HepG2 (cell line): ENCODE data around the gene C19orf47. TPM values are rescaled to one million over a fixed set of nuclear protein-coding genes. Genes with fewer than 3 reads are reported as not detected.

ENCODE experiments used
- ARID3A ChIP-seq: IDR thresholded peaks from 2 replicates; pipeline ENCODE4 v1.6.1; 2012; ENCODE audit warnings: low read depth, low read length, improper control_type of control experiment
- CBFB ChIP-seq: sonication (generic); formaldehyde crosslinking; IDR thresholded peaks from 2 replicates; pipeline ENCODE4 v1.4.0; 2020; ENCODE audit warnings: missing genetic modification reagents
- CREB1 ChIP-seq, 2 experiments: fragments of 450-650 bp in 1 of 2; IDR thresholded peaks; 2 replicates each; pipeline ENCODE4 v1.6.1; 2016 to 2017; ENCODE audit warnings: control low read depth in 1 of 2, mild to moderate bottlenecking in 1 of 2, missing compliant biosample characterization in 1 of 2, missing genetic modification characterization in 1 of 2
- ETV5 ChIP-seq: IDR thresholded peaks from 2 replicates; pipeline ENCODE4 v1.6.1; 2018; ENCODE audit warnings: missing biosample characterization, missing genetic modification reagents, inconsistent platforms, borderline replicate concordance
- GATA4 ChIP-seq: sonication (generic); IDR thresholded peaks from 2 replicates; pipeline ENCODE4 v1.6.1; 2016; ENCODE audit warnings: antibody characterized with exemption, low read depth, borderline replicate concordance
- HNF4G ChIP-seq, 2 experiments: sonication (generic) in 1 of 2; formaldehyde crosslinking in 1 of 2; IDR thresholded peaks; 2 replicates each; pipeline versions ENCODE4 v1.4.0 to v1.6.1; 2011 to 2020; ENCODE audit warnings: borderline replicate concordance in 2 of 2, low read depth in 2 of 2, mild to moderate bottlenecking in 2 of 2, low read length in 1 of 2, missing genetic modification reagents in 1 of 2, moderate library complexity in 1 of 2
- MAFF ChIP-seq: IDR thresholded peaks from 2 replicates; pipeline ENCODE4 v1.6.1; 2011; ENCODE audit warnings: low read depth, low read length, improper control_type of control experiment
- MZF1 ChIP-seq: sonication (generic); formaldehyde crosslinking; IDR thresholded peaks from 2 replicates; pipeline ENCODE4 v1.8.1; 2023; ENCODE audit warnings: mild to moderate bottlenecking, missing genetic modification reagents, borderline replicate concordance
- NR2F6 ChIP-seq, 2 experiments: IDR thresholded peaks; 2 replicates each; pipeline ENCODE4 v1.6.1; 2016; ENCODE audit warnings: antibody characterized with exemption in 1 of 2, mild to moderate bottlenecking in 1 of 2
- RAD51 ChIP-seq: fragments of 450-650 bp; IDR thresholded peaks from 2 replicates; pipeline ENCODE4 v1.6.1; 2016; ENCODE audit warnings: borderline replicate concordance
- RXRB ChIP-seq: IDR thresholded peaks from 2 replicates; pipeline ENCODE4 v1.6.1; 2016; ENCODE audit warnings: borderline replicate concordance, missing genetic modification reagents, missing compliant biosample characterization
- SALL2 ChIP-seq: sonication (generic); formaldehyde crosslinking; IDR thresholded peaks from 2 replicates; pipeline ENCODE4 v1.8.1; 2023; ENCODE audit warnings: mild to moderate bottlenecking, missing genetic modification reagents, inconsistent platforms
- SUZ12 ChIP-seq: fragments of 150-350 bp; IDR thresholded peaks from 2 replicates; pipeline ENCODE4 v1.6.1; 2014; ENCODE audit warnings: low read depth, low read length
- TARDBP ChIP-seq: sonication (generic); formaldehyde crosslinking; IDR thresholded peaks from 2 replicates; pipeline ENCODE4 v1.8.0; 2022; ENCODE audit warnings: mild to moderate bottlenecking, missing genetic modification reagents
- TGIF2 ChIP-seq: IDR thresholded peaks from 2 replicates; pipeline ENCODE4 v1.6.1; 2016; ENCODE audit warnings: control low read depth, missing compliant biosample characterization
- ZBTB25 ChIP-seq: IDR thresholded peaks from 2 replicates; pipeline ENCODE4 v1.6.1; 2018; ENCODE audit warnings: missing genetic modification reagents
- ZFY ChIP-seq: sonication (generic); formaldehyde crosslinking; IDR thresholded peaks from 2 replicates; pipeline ENCODE4 v1.4.0; 2020; ENCODE audit warnings: missing genetic modification reagents
- ZNF264 ChIP-seq: sonication (generic); formaldehyde crosslinking; IDR thresholded peaks from 2 replicates; pipeline ENCODE4 v1.4.0; 2020; ENCODE audit warnings: missing genetic modification reagents
- ZNF776 ChIP-seq: sonication (generic); formaldehyde crosslinking; IDR thresholded peaks from 2 replicates; pipeline ENCODE4 v1.4.0; 2020; ENCODE audit warnings: mild to moderate bottlenecking, missing genetic modification reagents
- polyA plus RNA-seq, 8 experiments: library from polyadenylated mRNA; depleted of rRNA in 3 of 8; stranded (reverse) in 7 of 8; unstranded in 1 of 8; fragments of >200 nt; fragmentation: Illumina TruSeq in 4 of 8; extraction: Trizol in 4 of 8; gene quantifications; 2 replicates each; pipeline versions ENCODE4 v1.2.1 to v1.2.3, GENCODE V29; 2011 to 2016; ENCODE audit warnings: low read depth in 4 of 8, missing spikeins in 1 of 8, mixed read lengths in 1 of 8; ENCODE audit not compliant: insufficient read depth in 1 of 8
- total RNA-seq, 5 experiments: library from RNA; depleted of rRNA; stranded (reverse); fragments of >200 nt; fragmentation: Illumina TruSeq; extraction: Trizol; gene quantifications; 2 replicates each; pipeline ENCODE4 v1.2.3, GENCODE V29; 2016; ENCODE audit warnings: low read depth in 1 of 5
- TF ChIP-seq, protein P1 (sequence below): sonication (generic); formaldehyde crosslinking; conservative IDR thresholded peaks from 2 replicates; pipeline ENCODE4 v1.4.0; 2020; ENCODE audit warnings: missing genetic modification reagents
- TF ChIP-seq, protein P2 (sequence below): sonication (generic); formaldehyde crosslinking; IDR thresholded peaks from 2 replicates; pipeline ENCODE4 v1.4.0; 2020; ENCODE audit warnings: missing genetic modification reagents

C19orf47 gene
- total and polyA plus RNA-seq, 2 of the 13 experiments (the other 11 are each of a cell fraction or from before 2014, with no cell fraction given) = 8.1 to 10.6 TPM

DNA sequence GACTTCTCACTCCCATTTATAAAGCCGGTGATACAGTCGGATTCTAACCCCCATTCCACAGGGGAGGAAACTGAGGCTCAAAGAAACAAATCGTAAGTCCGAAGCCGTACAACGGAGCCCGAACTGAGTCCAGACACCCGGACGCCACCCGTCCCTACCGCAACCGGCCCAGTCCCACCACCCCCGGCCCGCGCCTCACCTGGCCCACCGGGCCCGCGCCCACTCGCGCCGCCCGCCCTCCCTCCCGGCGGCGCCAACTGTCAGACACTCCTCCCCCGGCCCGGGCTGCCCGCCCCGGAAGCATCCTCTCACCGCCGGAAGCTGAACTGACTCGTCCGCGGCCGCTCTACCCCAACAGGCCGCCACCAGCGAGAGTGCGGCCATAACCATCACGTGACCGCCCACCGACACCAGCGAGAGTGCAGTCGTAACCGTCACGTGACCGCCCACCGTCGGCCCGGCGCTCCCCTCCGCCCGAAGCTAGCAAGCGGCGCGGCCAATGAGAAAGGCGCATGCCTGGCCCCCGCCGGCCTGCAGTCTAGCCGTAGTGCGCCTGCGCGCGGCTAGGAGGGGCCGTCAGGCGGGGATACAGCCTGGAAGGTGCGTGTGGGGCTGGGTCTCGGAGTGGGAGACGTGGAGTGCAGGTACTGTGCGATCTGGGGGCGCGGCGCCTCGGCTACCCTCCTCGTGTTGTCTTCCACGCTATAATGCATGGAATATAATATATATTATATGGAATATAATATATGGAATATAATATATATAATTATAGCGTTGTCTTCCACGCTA, at the start of gene C19orf47, which contains the start of gene PLD3 (continued):
- peak; percentile 87 for TF ChIP-seq CREB1 (IDR thresholded peaks at IDR 0.05)
- TF ChIP-seq CREB1 (CRISPR knock-in tag; IDR thresholded peaks at IDR 0.05) = peak; percentile 70
- TF ChIP-seq MAFF = no peak
- TF ChIP-seq TARDBP = 0 out of 2 replicates have a peak, but pooled peaks have one; percentile 61
- 0 out of 2 replicates have a peak, but pooled peaks have one; percentile 47 for TF ChIP-seq GATA4
- TF ChIP-seq MZF1 = no peak
- TF ChIP-seq, protein P1, sequence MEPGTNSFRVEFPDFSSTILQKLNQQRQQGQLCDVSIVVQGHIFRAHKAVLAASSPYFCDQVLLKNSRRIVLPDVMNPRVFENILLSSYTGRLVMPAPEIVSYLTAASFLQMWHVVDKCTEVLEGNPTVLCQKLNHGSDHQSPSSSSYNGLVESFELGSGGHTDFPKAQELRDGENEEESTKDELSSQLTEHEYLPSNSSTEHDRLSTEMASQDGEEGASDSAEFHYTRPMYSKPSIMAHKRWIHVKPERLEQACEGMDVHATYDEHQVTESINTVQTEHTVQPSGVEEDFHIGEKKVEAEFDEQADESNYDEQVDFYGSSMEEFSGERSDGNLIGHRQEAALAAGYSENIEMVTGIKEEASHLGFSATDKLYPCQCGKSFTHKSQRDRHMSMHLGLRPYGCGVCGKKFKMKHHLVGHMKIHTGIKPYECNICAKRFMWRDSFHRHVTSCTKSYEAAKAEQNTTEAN (CRISPR knock-in tag) = no peak
- peak; percentile 84 for TF ChIP-seq CBFB (CRISPR knock-in tag)
- TF ChIP-seq SUZ12 = no peak
- TF ChIP-seq ARID3A = no peak; the same call in 1 of the 2 replicates
- peak; percentile 59 for TF ChIP-seq RXRB
- TF ChIP-seq SALL2 (CRISPR knock-in tag) = peak; percentile 79
- TF ChIP-seq, protein P2, sequence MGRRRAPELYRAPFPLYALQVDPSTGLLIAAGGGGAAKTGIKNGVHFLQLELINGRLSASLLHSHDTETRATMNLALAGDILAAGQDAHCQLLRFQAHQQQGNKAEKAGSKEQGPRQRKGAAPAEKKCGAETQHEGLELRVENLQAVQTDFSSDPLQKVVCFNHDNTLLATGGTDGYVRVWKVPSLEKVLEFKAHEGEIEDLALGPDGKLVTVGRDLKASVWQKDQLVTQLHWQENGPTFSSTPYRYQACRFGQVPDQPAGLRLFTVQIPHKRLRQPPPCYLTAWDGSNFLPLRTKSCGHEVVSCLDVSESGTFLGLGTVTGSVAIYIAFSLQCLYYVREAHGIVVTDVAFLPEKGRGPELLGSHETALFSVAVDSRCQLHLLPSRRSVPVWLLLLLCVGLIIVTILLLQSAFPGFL (CRISPR knock-in tag) = no peak
- peak; percentile 100 for TF ChIP-seq RAD51
- peak; percentile 90 for TF ChIP-seq TGIF2 (CRISPR knock-in tag)
- TF ChIP-seq ZNF776 (CRISPR knock-in tag) = no peak
- 0 out of 2 replicates have a peak, but pooled peaks have one; percentile 38 for TF ChIP-seq ZNF264
- TF ChIP-seq NR2F6 (IDR thresholded peaks at IDR 0.05) = no peak
- peak; percentile 48; the same call in 1 of the 2 replicates for TF ChIP-seq NR2F6 (CRISPR knock-in tag; IDR thresholded peaks at IDR 0.05)
- no peak for TF ChIP-seq HNF4G (IDR thresholded peaks at IDR 0.05; ENCODE audit: borderline replicate concordance, low read depth, low read length)
- TF ChIP-seq HNF4G (CRISPR knock-in tag; IDR thresholded peaks at IDR 0.05; ENCODE audit: borderline replicate concordance, low read depth) = no peak
- peak; percentile 97 for TF ChIP-seq ZBTB25 (CRISPR knock-in tag)
- peak; percentile 69; the same call in 1 of the 2 replicates for TF ChIP-seq ZFY (CRISPR knock-in tag)
- peak; percentile 79 for TF ChIP-seq ETV5 (CRISPR knock-in tag)
